ENCODE data around the gene IQSEC1.

The IQSEC1 gene

DNA sequence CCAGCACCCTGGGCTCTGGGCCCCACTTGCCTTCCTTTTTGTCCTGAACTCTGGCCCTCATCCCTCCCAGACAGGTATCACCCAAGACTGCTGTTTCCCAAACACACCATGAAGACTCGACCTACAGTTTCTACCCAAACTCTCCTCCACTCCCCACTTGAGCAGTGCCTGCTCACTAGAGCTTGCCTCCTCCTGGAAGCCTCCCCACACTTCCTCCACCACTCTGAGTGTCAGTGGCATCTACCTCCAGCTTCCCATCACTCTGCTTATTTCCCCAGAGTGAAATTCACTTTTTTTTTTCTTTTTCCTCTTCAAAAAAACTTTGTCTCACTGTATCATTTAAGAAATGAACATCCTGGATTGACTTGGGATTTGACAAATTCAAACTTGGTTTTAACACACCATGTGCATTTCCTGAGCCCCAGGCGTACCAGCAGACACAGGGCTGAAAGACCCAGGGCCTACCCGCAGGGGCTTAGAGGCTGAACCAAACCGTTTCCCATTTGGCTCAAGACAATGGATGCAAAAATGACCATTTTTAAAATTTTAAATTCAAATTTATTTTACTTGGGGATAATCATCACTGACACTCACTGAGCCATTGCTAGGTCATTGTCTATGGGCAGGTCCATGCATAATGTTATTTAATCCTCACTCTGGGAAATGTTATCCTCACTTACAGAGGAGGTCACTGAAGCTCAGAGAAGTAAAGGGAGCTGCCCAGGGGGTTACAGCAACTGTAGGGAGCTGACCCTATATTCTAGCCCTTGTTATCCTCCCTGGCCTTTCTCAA lies 62.3 kb downstream of the IQSEC1 start:
- TF ChIP-seq, protein P1, sequence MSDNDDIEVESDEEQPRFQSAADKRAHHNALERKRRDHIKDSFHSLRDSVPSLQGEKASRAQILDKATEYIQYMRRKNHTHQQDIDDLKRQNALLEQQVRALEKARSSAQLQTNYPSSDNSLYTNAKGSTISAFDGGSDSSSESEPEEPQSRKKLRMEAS (IDR thresholded peaks at IDR 0.05): no peak
- no peak for TF ChIP-seq TAF1 (IDR thresholded peaks at IDR 0.05; ENCODE audit: low read depth)
- no peak for TF ChIP-seq YY1 (IDR thresholded peaks at IDR 0.05; ENCODE audit: low read depth)
- no peak for TF ChIP-seq TCF12 (IDR thresholded peaks at IDR 0.05; ENCODE audit: low read depth)
- no peak for TF ChIP-seq CEBPB (IDR thresholded peaks at IDR 0.05)
- no peak for TF ChIP-seq CREB1 (IDR thresholded peaks at IDR 0.05; ENCODE audit: low read depth)
- no peak for TF ChIP-seq EGR1 (IDR thresholded peaks at IDR 0.05)
- TF ChIP-seq FOXM1 (IDR thresholded peaks at IDR 0.05; ENCODE audit: borderline replicate concordance, low read depth): no peak
- TF ChIP-seq EP300 (IDR thresholded peaks at IDR 0.05; ENCODE audit: borderline replicate concordance): no peak
- no peak for TF ChIP-seq TEAD4 (IDR thresholded peaks at IDR 0.05)
- no peak for TF ChIP-seq NFIC (IDR thresholded peaks at IDR 0.05)
- TF ChIP-seq USF1 (IDR thresholded peaks at IDR 0.05): no peak
- TF ChIP-seq REST (IDR thresholded peaks at IDR 0.05; ENCODE audit: low read depth): no peak
- TF ChIP-seq ZBTB7A (IDR thresholded peaks at IDR 0.05; ENCODE audit: low read depth): no peak

GRCh38 chr3:13009946-13010315 lies 63.3 kb downstream of the IQSEC1 start:
- TF ChIP-seq RAD21 (IDR thresholded peaks at IDR 0.05; ENCODE audit: low read depth) (no peak), USF1 (IDR thresholded peaks at IDR 0.05) (no peak), NFIC (IDR thresholded peaks at IDR 0.05) (no peak), CREB1 (IDR thresholded peaks at IDR 0.05; ENCODE audit: low read depth) (no peak), CEBPB (IDR thresholded peaks at IDR 0.05) (no peak), REST (IDR thresholded peaks at IDR 0.05; ENCODE audit: low read depth) (no peak), TEAD4 (IDR thresholded peaks at IDR 0.05) (no peak), ZBTB7A (IDR thresholded peaks at IDR 0.05; ENCODE audit: low read depth) (no peak), EGR1 (IDR thresholded peaks at IDR 0.05) (no peak), FOXM1 (IDR thresholded peaks at IDR 0.05; ENCODE audit: borderline replicate concordance, low read depth) (no peak), EP300 (IDR thresholded peaks at IDR 0.05; ENCODE audit: borderline replicate concordance) (no peak), TAF1 (IDR thresholded peaks at IDR 0.05; ENCODE audit: low read depth) (no peak), YY1 (IDR thresholded peaks at IDR 0.05; ENCODE audit: low read depth) (no peak), TCF12 (IDR thresholded peaks at IDR 0.05; ENCODE audit: low read depth) (no peak)
- TF ChIP-seq, protein P1 (IDR thresholded peaks at IDR 0.05): no peak

GRCh38 chr3:13009132-13009945 lies 63.9 kb downstream of the IQSEC1 start:
- no peak for TF ChIP-seq CEBPB (IDR thresholded peaks at IDR 0.05)
- no peak for TF ChIP-seq FOXM1 (IDR thresholded peaks at IDR 0.05; ENCODE audit: borderline replicate concordance, low read depth)
- TF ChIP-seq TAF1 (IDR thresholded peaks at IDR 0.05; ENCODE audit: low read depth): no peak

DNA sequence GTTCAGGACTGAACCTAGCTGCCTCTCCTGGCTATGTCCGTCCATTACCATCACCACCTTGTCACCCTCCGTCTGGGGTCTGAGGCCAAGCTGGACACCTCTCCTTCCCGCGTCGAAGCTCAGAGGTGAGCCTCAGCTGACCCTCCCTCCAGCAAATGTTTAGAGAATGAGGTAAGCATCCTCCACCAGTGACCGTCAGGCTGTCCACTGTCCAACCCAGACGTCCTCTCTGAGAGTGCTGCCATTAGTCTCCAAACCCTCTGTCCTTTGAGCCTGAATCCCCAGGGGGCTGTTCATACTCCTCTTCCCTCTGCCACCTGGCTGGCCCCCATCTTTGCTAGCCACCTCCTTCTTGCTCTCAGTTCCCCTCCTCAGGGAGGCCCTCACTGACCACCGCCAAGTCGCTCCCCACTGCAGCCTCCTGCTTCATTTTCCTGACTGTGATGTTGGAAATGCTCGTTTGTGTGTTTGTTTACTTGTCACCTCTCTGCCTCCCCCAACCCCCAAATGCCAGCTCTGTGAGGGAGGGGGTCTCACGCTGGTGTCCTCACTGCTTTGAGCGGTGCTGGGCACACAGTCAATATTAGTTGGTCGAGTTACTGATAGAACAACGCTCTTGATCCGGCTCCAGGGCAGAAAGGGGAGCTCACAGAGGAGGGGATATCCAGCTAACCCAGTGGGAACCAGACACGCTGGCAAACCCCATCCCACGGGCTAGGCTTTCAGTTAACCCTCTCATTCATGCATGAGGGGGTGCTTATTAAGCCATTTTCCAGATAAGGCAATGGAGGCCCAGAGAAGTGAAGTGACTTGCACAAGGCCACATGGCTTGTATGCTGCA lies 64.9 kb downstream of the IQSEC1 start:
- TF ChIP-seq TEAD4 (IDR thresholded peaks at IDR 0.05) (no peak), YY1 (IDR thresholded peaks at IDR 0.05; ENCODE audit: low read depth) (no peak), TCF12 (IDR thresholded peaks at IDR 0.05; ENCODE audit: low read depth) (no peak), CEBPB (IDR thresholded peaks at IDR 0.05) (no peak), EGR1 (IDR thresholded peaks at IDR 0.05) (no peak), REST (IDR thresholded peaks at IDR 0.05; ENCODE audit: low read depth) (no peak), FOXM1 (IDR thresholded peaks at IDR 0.05; ENCODE audit: borderline replicate concordance, low read depth) (no peak), USF1 (IDR thresholded peaks at IDR 0.05) (no peak), CREB1 (IDR thresholded peaks at IDR 0.05; ENCODE audit: low read depth) (no peak), EP300 (IDR thresholded peaks at IDR 0.05; ENCODE audit: borderline replicate concordance) (no peak), ZBTB7A (IDR thresholded peaks at IDR 0.05; ENCODE audit: low read depth) (no peak)
- TF ChIP-seq, protein P1 (IDR thresholded peaks at IDR 0.05): no peak

Measured in Ishikawa (cell line).